Chondrocyte (in vitro differentiated cells): ENCODE measurements around the gene LRRC8D. TPM values are rescaled to one million over a fixed set of nuclear protein-coding genes. Genes with fewer than 3 reads are reported as not detected.
"Not testable (repeated sequence)": the region's sequence is repeated elsewhere in the genome, so short reads cannot be mapped to it uniquely, and the experiment has no call there.

ENCODE experiments used
- DNase-seq: peaks from one replicate; pipeline ENCODE4 v3.0.0; 2021; ENCODE audit warnings: mixed read lengths, low spot score
- H3K27ac Mint-ChIP-seq: one replicate; pipeline ENCODE4 v1.8.0; 2021; ENCODE audit warnings: mild to moderate bottlenecking, moderate library complexity, mixed read lengths; ENCODE audit not compliant: unreplicated experiment
- H3K27me3 Mint-ChIP-seq: 2 replicates; pipeline ENCODE4 v1.8.0; 2021; ENCODE audit warnings: low read depth, mixed read lengths
- H3K36me3 Mint-ChIP-seq: 2 replicates; pipeline ENCODE4 v1.8.0; 2021; ENCODE audit warnings: low read depth, mixed read lengths
- H3K4me1 Mint-ChIP-seq: 2 replicates; pipeline ENCODE4 v1.8.0; 2021; ENCODE audit warnings: low read depth, mild to moderate bottlenecking, mixed read lengths
- H3K4me3 Mint-ChIP-seq: one replicate; pipeline ENCODE4 v1.8.0; 2021; ENCODE audit warnings: mild to moderate bottlenecking, moderate library complexity, mixed read lengths; ENCODE audit not compliant: unreplicated experiment
- H3K9me3 Mint-ChIP-seq: 2 replicates; pipeline ENCODE4 v1.8.0; 2021; ENCODE audit warnings: low read depth, mixed read lengths
- long read RNA-seq: library from polyadenylated mRNA; stranded (forward); transcript quantifications from one replicate; pipeline ENCODE4 v2.0.0, GENCODE V29; 2021
- total RNA-seq: library from RNA; stranded (reverse); gene quantifications from 3 replicates; pipeline ENCODE4 v1.2.1, GENCODE V29; 2021
- TF ChIP-seq, protein P1 (sequence below): fragments of 200-600 bp; sonication (generic); IDR thresholded peaks from 2 replicates; pipeline ENCODE4 v1.5.0; 2021; ENCODE audit warnings: antibody characterized with exemption, mild to moderate bottlenecking, moderate library complexity

Gene LRRC8D
- total RNA-seq, result 11.3 to 14.9 TPM (median 13.4 TPM) in 3 replicates
- long read RNA-seq, transcript LRRC8D-201 (3 exons, 3,950 nt), result major isoform, 8 of 14 reads
- long read RNA-seq, partial matches to known transcripts, result 1 of 14 reads
- long read RNA-seq, other reads (novel, unspliced or antisense), result 1 of 14 reads

GRCh38 chr1:89820422-89821321 is at the start of gene LRRC8D:
Gene LRRC8D (plus strand): TSS chr1:89821032. CDS start chr1:89933069, 112,037 bp downstream.
- no peaks in the 10 kb centered on the region for H3K36me3 Mint-ChIP-seq
- H3K4me1 Mint-ChIP-seq, result peaks cover 21% of the 10 kb centered on the region
- peak within 1 kb of the TSS; percentile 63 for H3K27ac Mint-ChIP-seq
- H3K4me3 Mint-ChIP-seq, result peak within 1 kb of the TSS; percentile 77
- peak; percentile 90 for DNase-seq
- no peaks in the 10 kb centered on the region for H3K27me3 Mint-ChIP-seq
- no peaks in the 10 kb centered on the region for H3K9me3 Mint-ChIP-seq
- TF ChIP-seq, protein P1, sequence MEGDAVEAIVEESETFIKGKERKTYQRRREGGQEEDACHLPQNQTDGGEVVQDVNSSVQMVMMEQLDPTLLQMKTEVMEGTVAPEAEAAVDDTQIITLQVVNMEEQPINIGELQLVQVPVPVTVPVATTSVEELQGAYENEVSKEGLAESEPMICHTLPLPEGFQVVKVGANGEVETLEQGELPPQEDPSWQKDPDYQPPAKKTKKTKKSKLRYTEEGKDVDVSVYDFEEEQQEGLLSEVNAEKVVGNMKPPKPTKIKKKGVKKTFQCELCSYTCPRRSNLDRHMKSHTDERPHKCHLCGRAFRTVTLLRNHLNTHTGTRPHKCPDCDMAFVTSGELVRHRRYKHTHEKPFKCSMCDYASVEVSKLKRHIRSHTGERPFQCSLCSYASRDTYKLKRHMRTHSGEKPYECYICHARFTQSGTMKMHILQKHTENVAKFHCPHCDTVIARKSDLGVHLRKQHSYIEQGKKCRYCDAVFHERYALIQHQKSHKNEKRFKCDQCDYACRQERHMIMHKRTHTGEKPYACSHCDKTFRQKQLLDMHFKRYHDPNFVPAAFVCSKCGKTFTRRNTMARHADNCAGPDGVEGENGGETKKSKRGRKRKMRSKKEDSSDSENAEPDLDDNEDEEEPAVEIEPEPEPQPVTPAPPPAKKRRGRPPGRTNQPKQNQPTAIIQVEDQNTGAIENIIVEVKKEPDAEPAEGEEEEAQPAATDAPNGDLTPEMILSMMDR, result no peak

- DNase-seq, result no peak
- Mint-ChIP-seq H3K36me3 (no peaks in the 10 kb centered on the region), H3K27me3 (peaks cover 14% of the 10 kb centered on the region), H3K27ac (no peak overlapping the region), H3K4me1 (no peaks in the 10 kb centered on the region), H3K4me3 (no peak overlapping the region), H3K9me3 (no peaks in the 10 kb centered on the region)
- TF ChIP-seq, protein P1, result no peak
Measured at GRCh38 chr1:89771991-89772560, 48.8 kb upstream of the LRRC8D start.

DNA sequence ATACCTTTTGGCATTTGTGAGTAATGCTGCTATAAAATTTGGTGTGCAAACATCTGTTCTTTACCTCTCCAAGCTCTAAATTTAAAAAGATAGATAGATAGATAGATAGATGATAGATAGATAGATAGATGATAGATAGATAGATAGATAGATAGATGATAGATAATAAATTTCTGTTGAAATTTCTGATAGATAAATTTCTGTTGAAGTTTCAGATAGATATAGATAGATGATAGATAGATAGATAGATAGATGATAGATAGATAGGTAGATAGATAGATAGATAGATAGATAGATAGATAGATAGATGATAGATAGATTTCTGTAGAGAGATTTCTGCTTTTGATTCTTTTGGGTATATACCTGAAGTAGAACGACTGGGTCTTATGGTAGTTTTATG is 44.7 kb upstream of the LRRC8D start:
- H3K4me1 Mint-ChIP-seq, H3K9me3 Mint-ChIP-seq, H3K36me3 Mint-ChIP-seq, H3K27ac Mint-ChIP-seq, H3K27me3 Mint-ChIP-seq, H3K4me3 Mint-ChIP-seq, DNase-seq: not testable (repeated sequence)

GRCh38 chr1:89777271-89777670 is 43.6 kb upstream of the LRRC8D start:
- not testable (repeated sequence) for H3K4me1 Mint-ChIP-seq, H3K27me3 Mint-ChIP-seq, H3K36me3 Mint-ChIP-seq, H3K27ac Mint-ChIP-seq, DNase-seq, H3K9me3 Mint-ChIP-seq, H3K4me3 Mint-ChIP-seq

- Mint-ChIP-seq H3K9me3 (no peaks in the 10 kb centered on the region), H3K27me3 (peaks cover 3% of the 10 kb centered on the region), H3K4me1 (no peaks in the 10 kb centered on the region), H3K4me3 (no peak overlapping the region), H3K27ac (no peak overlapping the region), H3K36me3 (no peaks in the 10 kb centered on the region)
- TF ChIP-seq, protein P1, result no peak
- no peak for DNase-seq
Measured at GRCh38 chr1:89779151-89779940, 41.5 kb upstream of the LRRC8D start.

- no peak overlapping the region for H3K4me3 Mint-ChIP-seq
- TF ChIP-seq, protein P1, result peak; percentile 77
- H3K27me3 Mint-ChIP-seq, result peaks cover 3% of the 10 kb centered on the region
- no peaks in the 10 kb centered on the region for H3K9me3 Mint-ChIP-seq
- no peak overlapping the region for H3K27ac Mint-ChIP-seq
- DNase-seq, result no peak
- H3K4me1 Mint-ChIP-seq, result no peaks in the 10 kb centered on the region
- H3K36me3 Mint-ChIP-seq, result peaks cover 1% of the 10 kb centered on the region
Measured at GRCh38 chr1:89780721-89781120, 40.1 kb upstream of the LRRC8D start.
